MM.1S (cell line): ENCODE results near the gene WDR55.

Experiments used
- EZH2 ChIP-seq: fragments of 300-600 bp; sonication (generic); optimal IDR thresholded peaks from 2 replicates; pipeline ENCODE3; 2017; ENCODE audit warnings: low read depth, mild to moderate bottlenecking, antibody characterized with exemption, low read length, mixed read lengths
- EZH2phosphoT487 ChIP-seq: fragments of 300-600 bp; sonication (generic); IDR thresholded peaks from 2 replicates; pipeline ENCODE4 v1.6.1; 2018; ENCODE audit warnings: antibody characterized with exemption, low read length
- TF ChIP-seq, protein P1 (sequence below): fragments of 300-600 bp; sonication (generic); IDR thresholded peaks from 2 replicates; pipeline ENCODE4 v1.5.1; 2016; ENCODE audit warnings: antibody characterized with exemption, low read length, mixed read lengths

- TF ChIP-seq EZH2phosphoT487, result no peak
- TF ChIP-seq EZH2, result no peak
- TF ChIP-seq, protein P1, sequence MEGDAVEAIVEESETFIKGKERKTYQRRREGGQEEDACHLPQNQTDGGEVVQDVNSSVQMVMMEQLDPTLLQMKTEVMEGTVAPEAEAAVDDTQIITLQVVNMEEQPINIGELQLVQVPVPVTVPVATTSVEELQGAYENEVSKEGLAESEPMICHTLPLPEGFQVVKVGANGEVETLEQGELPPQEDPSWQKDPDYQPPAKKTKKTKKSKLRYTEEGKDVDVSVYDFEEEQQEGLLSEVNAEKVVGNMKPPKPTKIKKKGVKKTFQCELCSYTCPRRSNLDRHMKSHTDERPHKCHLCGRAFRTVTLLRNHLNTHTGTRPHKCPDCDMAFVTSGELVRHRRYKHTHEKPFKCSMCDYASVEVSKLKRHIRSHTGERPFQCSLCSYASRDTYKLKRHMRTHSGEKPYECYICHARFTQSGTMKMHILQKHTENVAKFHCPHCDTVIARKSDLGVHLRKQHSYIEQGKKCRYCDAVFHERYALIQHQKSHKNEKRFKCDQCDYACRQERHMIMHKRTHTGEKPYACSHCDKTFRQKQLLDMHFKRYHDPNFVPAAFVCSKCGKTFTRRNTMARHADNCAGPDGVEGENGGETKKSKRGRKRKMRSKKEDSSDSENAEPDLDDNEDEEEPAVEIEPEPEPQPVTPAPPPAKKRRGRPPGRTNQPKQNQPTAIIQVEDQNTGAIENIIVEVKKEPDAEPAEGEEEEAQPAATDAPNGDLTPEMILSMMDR, result no peak
Observed at GRCh38 chr5:140694276-140694675, 29.6 kb downstream of the WDR55 start.
